Neutrophil (primary cell): Measurements from ENCODE around the gene OTUB2.

ENCODE experiments used
- H3K27ac ChIP-seq: fragments of 200-600 bp; sonication (generic); 2 replicates; pipeline ENCODE4 v1.5.1; 2016; ENCODE audit warnings: mild to moderate bottlenecking, moderate library complexity
- H3K27me3 ChIP-seq: fragments of 200-600 bp; sonication (generic); 2 replicates; pipeline ENCODE4 v1.6.0; 2016; ENCODE audit warnings: mild to moderate bottlenecking
- H3K36me3 ChIP-seq: fragments of 200-600 bp; sonication (generic); 2 replicates; pipeline ENCODE4 v1.5.1; 2017
- H3K4me1 ChIP-seq, 2 experiments: fragments of 200-600 bp in 1 of 2; sonication (generic) in 1 of 2; 1 replicate in 1 of 2; 2 replicates in 1 of 2; pipeline versions ENCODE4 v1.5.1 to v1.6.1; 2013 to 2016; ENCODE audit warnings: low read depth in 1 of 2, low read length in 1 of 2, mild to moderate bottlenecking in 1 of 2, moderate library complexity in 1 of 2; ENCODE audit not compliant: control insufficient read depth in 1 of 2, insufficient read depth in 1 of 2
- H3K4me3 ChIP-seq, 2 experiments: fragments of 200-600 bp in 1 of 2; sonication (generic) in 1 of 2; 1 replicate in 1 of 2; 2 replicates in 1 of 2; pipeline ENCODE4 v1.5.1; 2013 to 2016; ENCODE audit warnings: low read depth in 1 of 2, low read length in 1 of 2, mild to moderate bottlenecking in 1 of 2, moderate library complexity in 1 of 2
- H3K9me3 ChIP-seq: fragments of 200-600 bp; sonication (generic); 2 replicates; pipeline ENCODE4 v1.5.1; 2016
- TF ChIP-seq, protein P1 (sequence below): fragments of 200-600 bp; sonication (generic); IDR thresholded peaks from 2 replicates; pipeline ENCODE4 v1.5.1; 2016; ENCODE audit warnings: antibody characterized with exemption

Gene OTUB2

DNA sequence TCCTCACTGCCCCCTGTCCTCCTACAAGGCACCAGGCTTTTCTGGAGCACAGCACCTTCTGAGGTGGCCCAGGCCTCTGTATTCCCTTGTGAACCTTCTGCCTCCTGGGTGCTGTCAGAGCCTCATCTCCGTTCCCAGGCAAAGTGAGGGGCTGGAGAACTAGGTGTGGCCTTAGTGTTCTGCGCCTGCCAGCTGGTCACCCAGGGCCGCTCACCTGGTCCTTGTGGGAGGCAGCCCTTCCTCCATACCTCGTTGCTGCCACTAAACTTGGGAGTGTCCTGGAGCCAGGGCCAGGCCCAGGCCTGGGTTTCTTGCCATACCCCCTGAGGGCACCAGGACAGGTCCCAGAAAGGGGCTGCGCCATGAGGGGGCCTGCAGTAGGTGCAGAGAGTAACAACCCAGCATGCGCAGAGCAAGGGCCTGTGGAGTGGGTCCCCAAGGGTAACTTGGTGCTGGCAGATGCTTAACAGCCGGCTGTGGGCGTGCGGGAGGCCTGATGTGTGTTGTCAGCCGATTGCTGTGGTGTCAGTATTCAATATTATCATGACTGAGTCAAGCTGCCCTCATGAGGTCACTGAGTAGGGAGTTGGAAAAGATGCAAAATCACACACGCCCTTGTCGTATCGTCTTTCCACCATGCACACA lies 17.1 kb downstream of the OTUB2 start:
- Histone ChIP-seq H3K4me3 (no peak overlapping the region), H3K4me1 (no peaks in the 10 kb centered on the region), H3K9me3 (no peaks in the 10 kb centered on the region), H3K27me3 (no peaks in the 10 kb centered on the region), H3K36me3 (peaks cover 41% of the 10 kb centered on the region), H3K27ac (no peak overlapping the region)
- TF ChIP-seq, protein P1, sequence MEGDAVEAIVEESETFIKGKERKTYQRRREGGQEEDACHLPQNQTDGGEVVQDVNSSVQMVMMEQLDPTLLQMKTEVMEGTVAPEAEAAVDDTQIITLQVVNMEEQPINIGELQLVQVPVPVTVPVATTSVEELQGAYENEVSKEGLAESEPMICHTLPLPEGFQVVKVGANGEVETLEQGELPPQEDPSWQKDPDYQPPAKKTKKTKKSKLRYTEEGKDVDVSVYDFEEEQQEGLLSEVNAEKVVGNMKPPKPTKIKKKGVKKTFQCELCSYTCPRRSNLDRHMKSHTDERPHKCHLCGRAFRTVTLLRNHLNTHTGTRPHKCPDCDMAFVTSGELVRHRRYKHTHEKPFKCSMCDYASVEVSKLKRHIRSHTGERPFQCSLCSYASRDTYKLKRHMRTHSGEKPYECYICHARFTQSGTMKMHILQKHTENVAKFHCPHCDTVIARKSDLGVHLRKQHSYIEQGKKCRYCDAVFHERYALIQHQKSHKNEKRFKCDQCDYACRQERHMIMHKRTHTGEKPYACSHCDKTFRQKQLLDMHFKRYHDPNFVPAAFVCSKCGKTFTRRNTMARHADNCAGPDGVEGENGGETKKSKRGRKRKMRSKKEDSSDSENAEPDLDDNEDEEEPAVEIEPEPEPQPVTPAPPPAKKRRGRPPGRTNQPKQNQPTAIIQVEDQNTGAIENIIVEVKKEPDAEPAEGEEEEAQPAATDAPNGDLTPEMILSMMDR, result no peak

DNA sequence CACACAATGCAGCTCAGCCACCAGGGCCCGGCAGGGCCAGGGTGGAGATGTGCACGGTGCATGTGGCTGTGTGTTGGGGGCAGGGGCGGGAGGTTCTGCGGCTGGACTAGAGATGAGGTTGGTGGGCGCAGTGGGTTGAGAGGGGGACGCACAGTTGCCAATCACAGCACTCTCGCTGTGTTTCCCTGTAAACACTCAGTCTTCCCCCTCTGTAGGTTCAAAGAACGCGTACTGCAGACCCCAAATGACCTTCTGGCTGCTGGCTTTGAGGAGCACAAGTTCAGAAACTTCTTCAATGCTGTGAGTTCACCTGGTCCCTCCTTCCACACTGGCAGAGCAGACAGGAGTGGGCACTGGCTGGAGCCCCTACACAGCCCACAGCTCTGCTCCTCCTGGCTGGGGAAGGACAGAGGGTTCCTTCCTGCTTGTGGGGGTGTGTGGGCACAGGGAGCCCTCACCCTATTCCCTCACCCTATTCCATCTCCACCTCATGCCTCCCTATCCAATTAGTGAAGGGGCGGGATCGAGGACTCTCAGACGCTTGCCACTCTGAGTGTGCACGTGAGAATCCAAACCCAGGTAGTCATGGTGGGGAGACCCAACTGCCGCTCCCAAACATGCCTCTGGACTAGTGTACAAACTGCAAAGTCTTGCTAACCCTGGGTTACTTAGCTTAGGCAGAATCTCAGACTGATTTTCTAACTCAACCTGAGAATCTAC lies 17.8 kb downstream of the OTUB2 start:
- Histone ChIP-seq H3K27ac (no peak overlapping the region), H3K4me1 (no peaks in the 10 kb centered on the region), H3K4me3 (no peak overlapping the region), H3K27me3 (no peaks in the 10 kb centered on the region), H3K9me3 (no peaks in the 10 kb centered on the region), H3K36me3 (peaks cover 48% of the 10 kb centered on the region)
- TF ChIP-seq, protein P1, result no peak

DNA sequence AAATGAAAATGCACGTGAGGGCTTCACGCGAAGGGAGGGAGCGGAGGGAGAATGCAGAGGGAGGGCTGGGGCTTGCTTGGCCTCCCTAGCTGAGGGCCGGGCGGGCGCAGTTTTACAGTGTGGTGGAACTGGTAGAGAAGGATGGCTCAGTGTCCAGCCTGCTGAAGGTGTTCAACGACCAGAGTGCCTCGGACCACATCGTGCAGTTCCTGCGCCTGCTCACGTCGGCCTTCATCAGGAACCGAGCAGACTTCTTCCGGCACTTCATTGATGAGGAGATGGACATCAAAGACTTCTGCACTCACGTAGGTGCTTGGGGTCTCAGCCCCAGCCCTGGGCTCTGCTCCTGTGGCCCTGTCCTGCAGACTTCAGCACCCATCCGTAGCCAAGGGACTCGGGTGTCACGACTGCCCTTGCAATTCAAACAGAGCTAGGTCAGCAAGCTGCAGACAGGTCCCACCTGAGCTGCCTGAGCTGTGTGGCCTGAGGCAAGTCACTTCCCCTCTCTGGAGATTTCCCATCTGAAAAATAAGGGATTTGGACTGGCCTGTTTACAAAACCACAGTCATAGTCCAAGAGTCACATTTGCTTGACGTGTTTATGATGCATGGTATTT lies 18.4 kb downstream of the OTUB2 start:
- no peaks in the 10 kb centered on the region for H3K27me3 ChIP-seq
- peaks cover 55% of the 10 kb centered on the region for H3K36me3 ChIP-seq
- no peaks in the 10 kb centered on the region for H3K9me3 ChIP-seq
- TF ChIP-seq, protein P1, result no peak
- H3K4me1 ChIP-seq, result no peaks in the 10 kb centered on the region
- H3K27ac ChIP-seq, result no peak overlapping the region
- no peak overlapping the region for H3K4me3 ChIP-seq

DNA sequence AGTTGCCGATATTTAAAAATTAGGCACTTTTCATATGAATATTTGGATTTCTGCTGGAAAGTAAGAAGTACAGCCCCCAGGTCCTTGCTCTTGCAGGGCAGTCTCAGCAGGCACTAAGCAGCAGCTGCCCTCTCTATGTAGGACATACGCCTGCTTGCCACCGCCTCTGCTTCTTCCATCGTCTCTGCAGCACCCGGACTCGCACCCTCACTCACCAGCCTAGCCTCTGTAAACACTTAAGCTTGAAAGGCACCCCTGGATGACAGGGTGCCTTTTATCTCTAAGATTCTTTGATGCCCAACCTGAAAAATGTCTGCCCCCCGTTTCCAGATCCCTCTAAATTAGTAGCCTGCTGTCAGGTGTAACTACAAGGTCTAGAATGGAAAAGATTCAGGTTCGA lies 19.0 kb downstream of the OTUB2 start:
- Histone ChIP-seq H3K27ac (no peak overlapping the region), H3K9me3 (no peaks in the 10 kb centered on the region), H3K27me3 (no peaks in the 10 kb centered on the region), H3K36me3 (peaks cover 60% of the 10 kb centered on the region), H3K4me1 (no peaks in the 10 kb centered on the region), H3K4me3 (no peak overlapping the region)
- TF ChIP-seq, protein P1, result no peak

DNA sequence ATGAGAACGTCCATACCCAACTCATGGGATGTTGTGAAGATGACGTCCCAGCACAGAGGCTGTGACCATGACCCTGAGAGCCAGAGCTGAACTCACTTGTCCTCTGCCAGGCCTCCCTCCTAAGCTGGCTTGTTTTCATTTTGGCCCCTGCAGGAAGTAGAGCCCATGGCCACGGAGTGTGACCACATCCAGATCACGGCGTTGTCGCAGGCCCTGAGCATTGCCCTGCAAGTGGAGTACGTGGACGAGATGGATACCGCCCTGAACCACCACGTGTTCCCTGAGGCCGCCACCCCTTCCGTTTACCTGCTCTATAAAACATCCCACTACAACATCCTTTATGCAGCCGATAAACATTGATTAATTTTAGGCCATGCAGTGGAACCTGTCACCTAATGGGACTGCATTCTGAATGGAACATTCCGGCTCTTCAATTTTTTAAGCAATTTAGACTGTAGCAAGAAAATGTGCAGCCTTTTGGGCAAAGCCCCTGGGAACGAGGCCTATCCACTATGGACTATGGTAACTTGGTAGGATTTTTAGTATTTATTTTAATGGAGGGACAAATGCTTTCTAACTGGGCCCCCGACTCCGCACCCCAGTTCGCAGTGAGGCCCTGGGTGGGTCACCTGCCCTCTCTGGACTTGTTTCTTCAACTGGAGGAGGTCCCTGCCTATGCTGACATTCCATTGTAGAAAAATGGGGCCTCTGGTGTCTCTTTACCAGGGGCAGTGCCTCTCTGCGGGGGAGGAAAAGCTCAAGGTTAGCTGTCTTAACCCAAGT lies 19.6 kb downstream of the OTUB2 start:
- TF ChIP-seq, protein P1, result no peak
- no peak overlapping the region for H3K27ac ChIP-seq
- H3K36me3 ChIP-seq, result peaks cover 67% of the 10 kb centered on the region

More for the DNA sequence above, 19.6 kb downstream of the OTUB2 start:
- H3K9me3 ChIP-seq, result no peaks in the 10 kb centered on the region
- no peaks in the 10 kb centered on the region for H3K4me1 ChIP-seq
- H3K27me3 ChIP-seq, result no peaks in the 10 kb centered on the region
- no peak overlapping the region for H3K4me3 ChIP-seq
